GM18951 (cell line): ENCODE measurements around the gene PHRF1.

Experiments used
- POLR2A ChIP-seq: IDR thresholded peaks from 4 replicates; pipeline ENCODE4 v1.6.1; 2011; ENCODE audit warnings: mild to moderate bottlenecking; ENCODE audit not compliant: insufficient read length, insufficient read depth; ENCODE audit errors: extremely low read depth
- in situ Hi-C: fragments of 300-500 bp; cut with MboI; formaldehyde crosslinking; loops from one replicate; pipeline ENCODE4 v1.12.0; 2022; ENCODE audit warnings: low sequenced_read_pairs, mixed read lengths, inconsistent platforms; ENCODE audit not compliant: unreplicated experiment

The PHRF1 gene

GRCh38 chr11:575996-576768 lies at the start of gene PHRF1:
TSS of gene PHRF1 (plus strand) at chr11:576470. CDS start at chr11:581513, 5,043 bp downstream.
- in situ Hi-C loops, result no loop called here
- peak; percentile 82 for TF ChIP-seq POLR2A

- no peak for TF ChIP-seq POLR2A
- in situ Hi-C loops, result no loop called here
These were observed 48.0 kb upstream of the PHRF1 start for GRCh38 chr11:528166-528814.

- no peak for TF ChIP-seq POLR2A
- in situ Hi-C loops, result no loop called here
These were observed 47.2 kb upstream of the PHRF1 start for GRCh38 chr11:528815-529727.

- in situ Hi-C loops, result no loop called here
These were observed 46.4 kb upstream of the PHRF1 start for GRCh38 chr11:529728-530411.

GRCh38 chr11:530960-531831 lies 45.1 kb upstream of the PHRF1 start:
- TF ChIP-seq POLR2A, result no peak
- in situ Hi-C loops, result no loop called here

More at GRCh38 chr11:529728-530411, 46.4 kb upstream of the PHRF1 start:
- TF ChIP-seq POLR2A, result no peak

- TF ChIP-seq POLR2A, result no peak
- in situ Hi-C loops, result no loop called here
These were observed 44.2 kb upstream of the PHRF1 start for GRCh38 chr11:531919-532526.

GRCh38 chr11:532527-532985 lies 43.7 kb upstream of the PHRF1 start:
- no peak for TF ChIP-seq POLR2A
- in situ Hi-C loops, result no loop called here

- no peak for TF ChIP-seq POLR2A
- in situ Hi-C loops, result no loop called here
These were observed 43.2 kb upstream of the PHRF1 start for GRCh38 chr11:532986-533585.

- no peak for TF ChIP-seq POLR2A
These were observed 42.5 kb upstream of the PHRF1 start for GRCh38 chr11:533586-534395.

More at GRCh38 chr11:533586-534395, 42.5 kb upstream of the PHRF1 start:
- in situ Hi-C loops, result no loop called here
